CD4-positive, alpha-beta T cell treated with Interleukin-4 for 4 hours (primary cell): ENCODE data around the gene HOXB5.
A peak's percentile ranks its signal among the peaks of the same experiment; 100 is the strongest.

Source experiments
- DNase-seq: peaks from one replicate; pipeline ENCODE4 v3.0.0-alpha.2; 2020

HOXB5 gene

GRCh38 chr17:48588074-48588415, 5.5 kb downstream of the HOXB5 start:
- DNase-seq = no peak

GRCh38 chr17:48587276-48588073, 6.1 kb downstream of the HOXB5 start:
- DNase-seq = no peak

GRCh38 chr17:48586355-48587258, 7.0 kb downstream of the HOXB5 start:
- no peak for DNase-seq

GRCh38 chr17:48584223-48584741, 9.3 kb downstream of the HOXB5 start:
- no peak for DNase-seq

GRCh38 chr17:48583708-48584222, 9.8 kb downstream of the HOXB5 start:
- no peak for DNase-seq

GRCh38 chr17:48582750-48583069, 10.9 kb downstream of the HOXB5 start:
- no peak for DNase-seq

GRCh38 chr17:48579760-48580554, 13.6 kb downstream of the HOXB5 start:
- no peak for DNase-seq

GRCh38 chr17:48579471-48579759, 14.2 kb downstream of the HOXB5 start:
- DNase-seq = no peak

GRCh38 chr17:48578616-48579470, 14.7 kb downstream of the HOXB5 start:
- no peak for DNase-seq

- peak; percentile 71 for DNase-seq
Measured at GRCh38 chr17:48577946-48578615, 15.5 kb downstream of the HOXB5 start, which contains the start of gene HOXB4. Gene HOXB4 (minus strand): TSS chr17:48578350. CDS start chr17:48578319, 31 bp downstream.

- no peak for DNase-seq
Measured at GRCh38 chr17:48577330-48577945, 16.1 kb downstream of the HOXB5 start.

- no peak for DNase-seq
Measured at GRCh38 chr17:48576479-48577309, 16.9 kb downstream of the HOXB5 start.

- no peak for DNase-seq
Measured at GRCh38 chr17:48575673-48576478, 17.7 kb downstream of the HOXB5 start.

GRCh38 chr17:48575066-48575582, 18.5 kb downstream of the HOXB5 start:
- no peak for DNase-seq

GRCh38 chr17:48574505-48575065, 19.0 kb downstream of the HOXB5 start:
- DNase-seq = no peak

- no peak for DNase-seq
Measured at GRCh38 chr17:48571826-48572417, 21.7 kb downstream of the HOXB5 start.

- DNase-seq = no peak
Measured at GRCh38 chr17:48571024-48571818, 22.4 kb downstream of the HOXB5 start.
